ENCODE results near the gene PARD6A.

Gene PARD6A

GRCh38 chr16:67651039-67651438 lies 9.7 kb upstream of the PARD6A start:
- TF ChIP-seq RARB (CRISPR knock-in tag; IDR thresholded peaks at IDR 0.05) (no peak), ZNF565 (CRISPR knock-in tag; conservative IDR thresholded peaks at IDR 0.05; ENCODE audit: low read depth) (no peak), BACH2 (CRISPR knock-in tag; IDR thresholded peaks at IDR 0.05; ENCODE audit: borderline replicate concordance) (no peak), ISL1 (CRISPR knock-in tag; IDR thresholded peaks at IDR 0.05) (no peak), CSDC2 (CRISPR knock-in tag; IDR thresholded peaks at IDR 0.05) (no peak), OSR1 (CRISPR knock-in tag; IDR thresholded peaks at IDR 0.05) (no peak), ZC3H10 (CRISPR knock-in tag; IDR thresholded peaks at IDR 0.05) (no peak), POU6F1 (CRISPR knock-in tag; IDR thresholded peaks at IDR 0.05; ENCODE audit: borderline replicate concordance, low read depth) (no peak), ARNTL (CRISPR knock-in tag; IDR thresholded peaks at IDR 0.05; ENCODE audit: borderline replicate concordance, low read depth) (no peak), ZFP30 (CRISPR knock-in tag; IDR thresholded peaks at IDR 0.05) (no peak), TOX (CRISPR knock-in tag; IDR thresholded peaks at IDR 0.05; ENCODE audit: borderline replicate concordance) (no peak), TCF4 (CRISPR knock-in tag; IDR thresholded peaks at IDR 0.05; ENCODE audit: borderline replicate concordance) (no peak), SNAI2 (CRISPR knock-in tag; IDR thresholded peaks at IDR 0.05) (no peak), ZFP3 (CRISPR knock-in tag; IDR thresholded peaks at IDR 0.05) (no peak), GLIS3 (CRISPR knock-in tag; IDR thresholded peaks at IDR 0.05) (no peak), PPARA (CRISPR knock-in tag; IDR thresholded peaks at IDR 0.05; ENCODE audit: borderline replicate concordance) (no peak), TSHZ2 (CRISPR knock-in tag; IDR thresholded peaks at IDR 0.05) (no peak), ZNF70 (CRISPR knock-in tag; IDR thresholded peaks at IDR 0.05) (no peak), PATZ1 (CRISPR knock-in tag; IDR thresholded peaks at IDR 0.05; ENCODE audit: borderline replicate concordance) (no peak)

GRCh38 chr16:67651847-67652246 lies 8.9 kb upstream of the PARD6A start:
- TF ChIP-seq TCF4 (CRISPR knock-in tag; IDR thresholded peaks at IDR 0.05; ENCODE audit: borderline replicate concordance) (no peak), PATZ1 (CRISPR knock-in tag; IDR thresholded peaks at IDR 0.05; ENCODE audit: borderline replicate concordance) (no peak), TOX (CRISPR knock-in tag; IDR thresholded peaks at IDR 0.05; ENCODE audit: borderline replicate concordance) (no peak), CREB5 (CRISPR knock-in tag; IDR thresholded peaks at IDR 0.05; ENCODE audit: low read depth) (no peak), OSR1 (CRISPR knock-in tag; IDR thresholded peaks at IDR 0.05) (no peak), ZFP3 (CRISPR knock-in tag; IDR thresholded peaks at IDR 0.05) (no peak), BACH2 (CRISPR knock-in tag; IDR thresholded peaks at IDR 0.05; ENCODE audit: borderline replicate concordance) (no peak), ESRRG (CRISPR knock-in tag; IDR thresholded peaks at IDR 0.05) (no peak), CSDC2 (CRISPR knock-in tag; IDR thresholded peaks at IDR 0.05) (no peak), ZFP30 (CRISPR knock-in tag; IDR thresholded peaks at IDR 0.05) (no peak), GLIS3 (CRISPR knock-in tag; IDR thresholded peaks at IDR 0.05) (no peak), CSRNP3 (CRISPR knock-in tag; IDR thresholded peaks at IDR 0.05) (no peak), SNAI2 (CRISPR knock-in tag; IDR thresholded peaks at IDR 0.05) (no peak), TSHZ2 (CRISPR knock-in tag; IDR thresholded peaks at IDR 0.05) (no peak), ISL1 (CRISPR knock-in tag; IDR thresholded peaks at IDR 0.05) (no peak), ZNF70 (CRISPR knock-in tag; IDR thresholded peaks at IDR 0.05) (no peak)
- ATAC-seq, result no peak

More at GRCh38 chr16:67651039-67651438, 9.7 kb upstream of the PARD6A start:
- no peak for ATAC-seq

Measured in SK-N-SH treated with all-trans-retinoic acid at 6 μM for 48 hours (cell line).